Right atrium auricular region (tissue), 2 donors: ENCODE measurements around the gene WDR45B. TPM values are rescaled to one million over a fixed set of nuclear protein-coding genes. Genes with fewer than 3 reads are reported as not detected.
A peak's percentile ranks its signal among the peaks of the same experiment; 100 is the strongest.

ENCODE experiments used
- DNase-seq: peaks from one replicate; pipeline ENCODE4 v3.0.0-alpha.2; 2019; ENCODE audit warnings: low spot score
- H3K27ac ChIP-seq, 2 donors: fragments of 200-600 bp; sonication (generic); 1 replicate in 1 of 2; 2 replicates in 1 of 2; pipeline ENCODE4 v1.5.1; 2016 to 2019
- H3K27me3 ChIP-seq, 2 donors: fragments of 200-600 bp; sonication (generic); one replicate each; pipeline versions ENCODE4 v1.5.1 to v1.6.0; 2017 to 2019
- H3K36me3 ChIP-seq: fragments of 200-600 bp; sonication (generic); one replicate; pipeline ENCODE4 v1.5.1; 2016
- H3K4me1 ChIP-seq, 2 donors: fragments of 200-600 bp; sonication (generic); one replicate each; pipeline versions ENCODE4 v1.5.1 to v1.6.0; 2017 to 2019
- H3K4me3 ChIP-seq, 2 donors: fragments of 200-600 bp; sonication (generic); 1 replicate in 1 of 2; 2 replicates in 1 of 2; pipeline ENCODE4 v1.5.1; 2017 to 2019; ENCODE audit warnings: mild to moderate bottlenecking in 1 of 2, moderate library complexity in 1 of 2
- H3K9me3 ChIP-seq, 2 donors: fragments of 200-600 bp; sonication (generic); one replicate each; pipeline ENCODE4 v1.5.1; 2019
- total RNA-seq, 2 donors: library from RNA; depleted of rRNA; stranded (reverse); fragments of >200 nt; gene quantifications; one replicate each; pipeline ENCODE4 v1.1.0, GENCODE V29; 2016
- TF ChIP-seq, protein P1 (sequence below), 2 donors: fragments of 200-600 bp; sonication (generic); IDR thresholded peaks; one replicate each; pipeline ENCODE4 v1.5.1; 2019; ENCODE audit warnings: antibody characterized with exemption in 2 of 2

Gene WDR45B
- total RNA-seq, 2 donors from 2014 or later = 41.2 to 46.4 TPM

DNA sequence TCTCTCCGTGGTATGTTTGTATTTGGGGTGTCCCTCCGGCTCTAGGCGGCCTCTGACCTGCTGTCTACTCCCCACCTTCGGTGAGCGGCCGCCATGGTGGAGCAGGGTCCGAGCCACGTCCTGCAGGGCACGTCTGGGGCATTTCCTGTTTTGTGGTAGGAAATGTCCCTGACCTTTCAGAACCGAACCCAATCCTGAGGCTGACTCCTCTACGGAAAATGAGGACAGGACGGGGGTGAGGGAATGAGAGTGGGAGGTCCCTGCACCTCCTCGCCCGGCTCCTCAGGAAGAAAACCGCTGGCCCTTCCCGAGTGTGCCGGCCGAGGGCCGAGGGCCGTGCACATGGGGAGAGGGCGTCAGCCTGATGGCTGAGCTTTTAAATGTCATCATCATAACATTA lies 45.8 kb downstream of the WDR45B start:
- Histone ChIP-seq H3K27ac (no peak overlapping the region), H3K4me3 (no peak overlapping the region), H3K36me3 (peaks cover 40% of the 10 kb centered on the region), H3K9me3 (no peaks in the 10 kb centered on the region), H3K27me3 (no peaks in the 10 kb centered on the region), H3K4me1 (peaks cover 0 to 49% of the 10 kb centered on the region in 2 donors)
- TF ChIP-seq, protein P1, sequence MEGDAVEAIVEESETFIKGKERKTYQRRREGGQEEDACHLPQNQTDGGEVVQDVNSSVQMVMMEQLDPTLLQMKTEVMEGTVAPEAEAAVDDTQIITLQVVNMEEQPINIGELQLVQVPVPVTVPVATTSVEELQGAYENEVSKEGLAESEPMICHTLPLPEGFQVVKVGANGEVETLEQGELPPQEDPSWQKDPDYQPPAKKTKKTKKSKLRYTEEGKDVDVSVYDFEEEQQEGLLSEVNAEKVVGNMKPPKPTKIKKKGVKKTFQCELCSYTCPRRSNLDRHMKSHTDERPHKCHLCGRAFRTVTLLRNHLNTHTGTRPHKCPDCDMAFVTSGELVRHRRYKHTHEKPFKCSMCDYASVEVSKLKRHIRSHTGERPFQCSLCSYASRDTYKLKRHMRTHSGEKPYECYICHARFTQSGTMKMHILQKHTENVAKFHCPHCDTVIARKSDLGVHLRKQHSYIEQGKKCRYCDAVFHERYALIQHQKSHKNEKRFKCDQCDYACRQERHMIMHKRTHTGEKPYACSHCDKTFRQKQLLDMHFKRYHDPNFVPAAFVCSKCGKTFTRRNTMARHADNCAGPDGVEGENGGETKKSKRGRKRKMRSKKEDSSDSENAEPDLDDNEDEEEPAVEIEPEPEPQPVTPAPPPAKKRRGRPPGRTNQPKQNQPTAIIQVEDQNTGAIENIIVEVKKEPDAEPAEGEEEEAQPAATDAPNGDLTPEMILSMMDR (IDR thresholded peaks at IDR 0.05) = no peak
- no peak for DNase-seq

GRCh38 chr17:82601447-82602000 lies 46.7 kb downstream of the WDR45B start:
- Histone ChIP-seq H3K9me3 (no peaks in the 10 kb centered on the region), H3K27me3 (no peaks in the 10 kb centered on the region), H3K27ac (peak overlapping the region; percentile 60 to 69), H3K36me3 (peaks cover 47% of the 10 kb centered on the region), H3K4me3 (no peak overlapping the region), H3K4me1 (peaks cover 0 to 49% of the 10 kb centered on the region in 2 donors)
- no peak for DNase-seq
- TF ChIP-seq, protein P1 (IDR thresholded peaks at IDR 0.05) = no peak

- H3K9me3 ChIP-seq = no peaks in the 10 kb centered on the region
- TF ChIP-seq, protein P1 (IDR thresholded peaks at IDR 0.05) = no peak
- H3K4me3 ChIP-seq = no peak overlapping the region
- H3K36me3 ChIP-seq = peaks cover 45% of the 10 kb centered on the region
- peaks cover 0 to 49% of the 10 kb centered on the region in 2 donors for H3K4me1 ChIP-seq
- no peaks in the 10 kb centered on the region for H3K27me3 ChIP-seq
- DNase-seq = no peak
- H3K27ac ChIP-seq = peak overlapping the region; percentile 60 to 69
Measured at GRCh38 chr17:82600731-82601446, 47.4 kb downstream of the WDR45B start.

- H3K27me3 ChIP-seq = no peaks in the 10 kb centered on the region
- DNase-seq = no peak
- H3K4me3 ChIP-seq = no peak overlapping the region
- H3K4me1 ChIP-seq = peaks cover 0 to 49% of the 10 kb centered on the region in 2 donors
- peaks cover 49% of the 10 kb centered on the region for H3K36me3 ChIP-seq
- peak overlapping the region; percentile 60 to 69 for H3K27ac ChIP-seq
- no peaks in the 10 kb centered on the region for H3K9me3 ChIP-seq
- TF ChIP-seq, protein P1 (IDR thresholded peaks at IDR 0.05) = no peak
Measured at GRCh38 chr17:82599674-82600661, 48.3 kb downstream of the WDR45B start.

DNA sequence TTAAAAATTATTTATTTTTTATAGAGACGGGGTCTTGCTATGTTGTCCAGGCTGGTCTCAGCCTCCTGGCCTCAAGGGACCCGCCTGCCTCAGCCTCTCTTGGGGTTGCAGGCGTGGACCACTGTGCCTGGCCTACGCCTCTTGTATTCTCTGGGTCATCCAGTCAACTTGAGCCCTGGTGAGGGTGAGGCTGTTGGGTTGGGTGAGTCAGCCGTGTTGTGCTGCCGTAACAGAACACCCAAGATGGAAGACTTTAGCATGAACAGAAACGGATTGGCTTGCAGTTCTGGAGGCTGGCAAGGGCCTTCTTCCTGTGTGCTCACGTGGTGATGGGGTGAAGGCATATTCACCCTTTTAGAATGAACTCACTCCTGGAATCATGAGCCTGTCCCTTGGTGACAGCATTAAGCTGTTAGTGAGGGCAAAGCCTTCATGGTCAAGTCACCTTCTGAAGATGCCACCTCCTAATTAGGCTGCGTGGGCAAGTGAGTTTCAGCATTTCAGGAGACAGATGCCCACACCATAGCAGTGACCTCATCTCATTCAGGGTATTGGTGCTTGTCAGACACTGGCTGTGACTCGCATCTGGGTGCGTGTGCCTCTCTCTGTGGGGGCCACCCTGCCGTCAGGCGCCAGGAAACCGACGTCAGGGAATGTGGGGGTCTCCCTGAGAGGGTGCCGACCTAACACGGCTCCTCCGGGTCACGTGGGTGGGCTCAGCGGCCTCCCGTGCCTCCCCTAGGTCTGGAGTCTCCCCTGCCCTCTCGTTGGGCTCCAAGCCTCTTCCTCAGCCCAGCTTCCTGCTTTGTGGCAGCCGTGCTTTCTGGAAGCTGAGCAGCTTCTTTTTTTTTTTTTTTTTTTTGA lies 49.8 kb downstream of the WDR45B start:
- DNase-seq = no peak
- Histone ChIP-seq H3K36me3 (peaks cover 44% of the 10 kb centered on the region), H3K27ac (peak overlapping the region; percentile 0 to 6), H3K27me3 (no peaks in the 10 kb centered on the region), H3K4me3 (no peak overlapping the region), H3K9me3 (no peaks in the 10 kb centered on the region), H3K4me1 (peaks cover 2 to 50% of the 10 kb centered on the region in 2 donors)
- TF ChIP-seq, protein P1 (IDR thresholded peaks at IDR 0.05) = no peak
